ENCODE results near the gene INPP5A. TPM values are rescaled to one million over a fixed set of nuclear protein-coding genes. Genes with fewer than 3 reads are reported as not detected.
A peak's percentile ranks its signal among the peaks of the same experiment; 100 is the strongest.

Gene INPP5A
- total and polyA plus RNA-seq, 9 of the 15 experiments (the other 6 are each of a cell fraction or from before 2014, with no cell fraction given), result 0.66 to 11.6 (median 7.7) TPM

GRCh38 chr10:132557696-132558515, 20.3 kb downstream of the INPP5A start:
- peaks cover 25 to 55% of the 10 kb centered on the region in 2 experiments; a peak in 4 of 5 replicates for H3K4me1 ChIP-seq (replicated peaks in 1 of 2; ENCODE audit: control insufficient read depth in 2 of 2, insufficient read depth in 2 of 2, low read length in 2 of 2)
- no peak overlapping the region for H3K27ac ChIP-seq (ENCODE audit: extremely low read depth, low read depth, low read length)
- ATAC-seq, result no peak
- H4K20me1 ChIP-seq (replicated peaks; ENCODE audit: control insufficient read depth, insufficient read depth, low read length), result no peaks in the 10 kb centered on the region
- H2AFZ ChIP-seq (ENCODE audit: low read depth, low read length), result no peak overlapping the region
- H3K4me2 ChIP-seq (ENCODE audit: insufficient read depth, low read length), result no peak overlapping the region
- no peaks in the 10 kb centered on the region for H3K27me3 ChIP-seq (ENCODE audit: control insufficient read depth in 2 of 2, insufficient read depth in 2 of 2, low read length in 2 of 2)
- H3K79me2 ChIP-seq (ENCODE audit: control insufficient read depth, insufficient read depth, low read length), result peaks cover 61% of the 10 kb centered on the region
- H3K4me3 ChIP-seq, result no peak overlapping the region
- peaks cover 4% of the 10 kb centered on the region; the same call in 1 of the 3 replicates for H3K36me3 ChIP-seq (ENCODE audit: control insufficient read depth, insufficient read depth, low read length)
- ChIA-PET POLR2A (interaction anchor here (1.1 kb wide), 2 partner anchors 10 to 12 kb away, joined by 3 read pairs; no protein-coding TSS in a partner anchor), CTCF (ENCODE audit: low intra/inter-chr PET ratio) (no interaction called here)
- no peak for TF ChIP-seq JUND (IDR thresholded peaks at IDR 0.05; ENCODE audit: borderline replicate concordance, low read depth, low read length)
- no peak for TF ChIP-seq JUND (tag; IDR thresholded peaks at IDR 0.05; ENCODE audit: borderline replicate concordance, low read depth, low read length)
- TF ChIP-seq PTBP1 (IDR thresholded peaks at IDR 0.05; ENCODE audit: low read depth, low read length), result no peak
- no peak for TF ChIP-seq ZNF75A (CRISPR knock-in tag; IDR thresholded peaks at IDR 0.05)
- no peak for TF ChIP-seq WHSC1 (IDR thresholded peaks at IDR 0.05; ENCODE audit: low read length)
- TF ChIP-seq ZNF282 (CRISPR knock-in tag; IDR thresholded peaks at IDR 0.05), result no peak
- TF ChIP-seq ZBTB33 (CRISPR knock-in tag; IDR thresholded peaks at IDR 0.05), result peak; percentile 44; the same call in 1 of the 2 replicates
- no peak for TF ChIP-seq PHTF2 (CRISPR knock-in tag; IDR thresholded peaks at IDR 0.05)
- in situ Hi-C loops (cut with MboI), result no loop called here
- H3K9me1 ChIP-seq (ENCODE audit: control insufficient read depth, insufficient read depth, low read length), result peaks cover 4% of the 10 kb centered on the region
- FAIRE-seq, result no peak
- DNase-seq (ENCODE audit: extremely low read depth in 1 of 4, low spot score in 3 of 4), result no peak
- 80% methylated on average over 14 of the region's 33 CpGs for WGBS (ENCODE audit: insufficient coverage, low coverage, missing lambda C conversion rate)
- H3K9me3 ChIP-seq (replicated peaks; ENCODE audit: control insufficient read depth, insufficient read depth, low read depth, low read length), result no peaks in the 10 kb centered on the region
- intact Hi-C loops (cut with micrococcal nuclease), result no loop called here
- H3K9ac ChIP-seq (ENCODE audit: insufficient read depth in 1 of 2, low read depth in 2 of 2, low read length in 2 of 2), result no peak overlapping the region
- BruUV-seq (replicated peaks), result no TSS peak

Data from K562 (cell line).